Measurements from ENCODE around the gene GMCL2.

The GMCL2 gene

GRCh38 chr5:178141550-178141949 is 45.6 kb downstream of the GMCL2 start:
- DNase-seq: no peak

GRCh38 chr5:178137991-178138390 is 49.2 kb downstream of the GMCL2 start:
- no peak for DNase-seq

- no peak for DNase-seq
Measured at GRCh38 chr5:178136990-178137389, 50.2 kb downstream of the GMCL2 start.
